NCI-H2029 treated with DMSO at 0.1 percent for 48 hours (cell line): ENCODE results near the gene TSPAN11.

Source experiments
- DNase-seq: peaks from one replicate; lab custom pipeline; 2025; lab: John Stamatoyannopoulos, UW

TSPAN11 gene

DNA sequence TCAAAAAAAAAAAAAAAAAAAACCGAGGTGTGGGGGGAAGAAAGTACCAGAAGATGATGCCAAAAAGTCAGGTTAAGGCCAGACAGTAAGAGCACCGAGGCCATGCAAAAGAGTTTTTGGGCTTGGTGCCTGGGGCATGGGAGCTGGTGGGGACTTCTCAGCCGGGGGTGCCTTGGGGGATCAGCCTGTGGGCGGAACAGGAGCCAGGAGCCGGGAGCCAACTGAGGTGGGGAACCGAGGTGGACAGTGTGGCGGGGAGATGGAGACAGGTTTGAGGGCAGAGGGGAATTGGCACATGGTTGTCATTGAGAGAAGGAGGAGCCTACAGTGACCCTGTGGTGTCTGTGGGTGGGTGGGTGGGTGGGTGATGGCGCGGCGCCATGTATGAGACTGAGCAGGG is 33.2 kb downstream of the TSPAN11 start:
- no peak for DNase-seq

DNA sequence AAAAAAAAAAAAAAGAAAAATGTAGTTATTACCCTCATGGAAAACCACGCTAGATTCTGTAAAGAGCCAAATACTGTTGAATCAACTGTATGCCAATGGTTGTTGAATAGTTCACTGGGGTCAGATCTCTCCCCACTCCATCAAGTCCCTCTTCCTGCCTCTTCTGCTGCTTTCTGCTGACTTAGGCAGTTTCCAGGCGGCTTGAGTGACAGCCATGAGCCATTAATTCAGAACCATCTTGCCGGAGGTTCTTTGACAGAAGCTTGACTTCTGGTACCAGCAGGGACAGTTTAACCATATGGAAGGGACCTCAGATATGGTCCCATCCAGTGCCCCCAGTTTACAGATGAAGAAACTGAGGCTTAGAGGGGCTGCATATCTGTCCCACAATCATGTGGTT is 34.5 kb downstream of the TSPAN11 start:
- DNase-seq: no peak

DNA sequence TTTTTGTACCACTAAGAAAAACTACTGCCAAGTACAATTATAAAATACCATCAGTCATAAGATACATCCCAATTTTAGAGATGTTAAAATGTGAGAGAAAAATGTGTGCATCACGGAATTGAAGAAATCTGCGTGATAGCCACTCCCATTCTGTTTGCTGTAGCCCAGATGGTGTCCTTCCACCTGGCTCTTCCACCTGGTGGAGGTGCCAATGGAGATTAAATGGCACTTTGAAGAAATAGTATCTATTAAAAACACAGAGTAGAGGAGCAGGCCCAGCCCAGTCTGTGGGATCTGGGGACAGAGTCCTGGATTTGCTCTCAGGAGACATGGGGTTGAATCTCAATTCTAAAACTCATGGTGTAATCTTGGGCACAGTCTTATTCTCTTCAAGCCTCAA is 35.5 kb downstream of the TSPAN11 start:
- DNase-seq: no peak

DNA sequence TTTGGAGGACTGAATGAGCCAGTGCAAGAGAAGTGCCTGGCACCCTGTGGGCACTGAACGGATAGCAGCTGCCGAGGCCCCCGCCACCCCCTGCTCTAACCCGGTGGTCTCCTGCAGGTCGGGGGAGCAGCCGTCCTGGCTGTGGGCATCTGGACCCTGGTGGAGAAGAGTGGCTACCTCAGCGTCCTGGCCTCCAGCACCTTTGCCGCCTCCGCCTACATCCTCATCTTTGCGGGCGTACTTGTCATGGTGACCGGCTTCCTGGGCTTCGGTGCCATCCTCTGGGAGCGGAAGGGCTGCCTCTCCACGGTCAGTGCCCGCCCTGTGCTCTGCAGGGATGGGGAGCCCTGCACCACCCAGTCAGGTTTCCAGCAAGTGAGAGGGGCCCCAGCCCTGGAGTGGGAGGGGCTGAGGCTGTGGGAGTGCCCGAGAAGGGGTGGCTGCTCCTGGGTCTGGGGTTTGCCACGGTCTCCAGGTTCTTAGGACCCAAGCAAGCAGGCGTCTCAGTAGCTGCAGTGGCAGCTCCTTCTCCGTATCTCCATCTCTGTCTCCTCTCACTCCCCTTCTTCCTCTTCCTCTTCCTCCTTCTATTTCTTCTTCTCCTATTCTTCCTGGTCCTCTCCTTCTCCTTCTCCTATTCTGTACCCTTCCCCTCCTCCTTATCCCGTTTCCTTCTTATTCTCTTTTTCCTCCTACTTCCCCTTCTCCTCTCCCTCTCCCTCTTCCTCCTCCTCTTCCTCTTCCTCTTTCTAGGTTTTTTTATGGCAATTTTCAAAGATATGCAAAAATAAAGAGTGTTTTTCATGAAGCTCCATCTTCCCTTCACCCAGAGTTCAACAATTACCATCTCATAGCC is 37.4 kb downstream of the TSPAN11 start:
- DNase-seq: no peak

DNA sequence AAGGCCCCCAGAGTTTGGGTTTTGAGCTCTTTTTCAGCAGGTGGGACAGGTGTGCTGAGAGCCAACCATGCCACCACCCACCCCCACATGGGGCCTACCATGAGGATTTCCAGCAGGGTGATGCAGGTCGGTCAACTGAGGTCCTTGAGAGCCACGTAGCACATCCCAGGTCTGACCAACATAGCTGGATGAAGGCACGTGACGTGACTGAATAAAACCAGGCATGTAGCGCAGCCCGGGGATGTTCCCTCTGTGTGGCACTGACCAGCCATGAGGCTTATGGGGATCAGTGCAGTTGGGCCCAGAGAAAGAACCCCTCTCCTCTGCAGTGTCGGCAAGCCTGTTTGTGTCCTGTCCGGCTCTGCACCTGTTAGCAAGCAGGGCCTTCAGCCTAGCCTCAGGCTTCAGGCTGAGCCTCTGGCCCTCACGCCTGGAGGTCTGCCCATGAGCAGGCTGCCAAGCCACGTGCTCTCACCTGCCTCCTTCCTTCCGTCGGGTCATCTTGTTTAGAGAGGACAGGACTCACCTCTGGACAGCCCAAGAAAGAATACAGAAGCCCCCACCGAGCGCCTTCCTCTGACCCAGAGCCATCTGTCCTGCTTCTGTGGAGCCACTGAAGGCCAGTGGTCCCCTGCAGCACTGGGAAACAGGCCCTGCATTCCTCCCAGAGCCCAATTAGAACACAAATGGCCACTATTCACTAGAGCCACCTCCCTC is 38.5 kb downstream of the TSPAN11 start:
- no peak for DNase-seq

GRCh38 chr12:30965613-30965985 is 39.1 kb downstream of the TSPAN11 start:
- DNase-seq: no peak

DNA sequence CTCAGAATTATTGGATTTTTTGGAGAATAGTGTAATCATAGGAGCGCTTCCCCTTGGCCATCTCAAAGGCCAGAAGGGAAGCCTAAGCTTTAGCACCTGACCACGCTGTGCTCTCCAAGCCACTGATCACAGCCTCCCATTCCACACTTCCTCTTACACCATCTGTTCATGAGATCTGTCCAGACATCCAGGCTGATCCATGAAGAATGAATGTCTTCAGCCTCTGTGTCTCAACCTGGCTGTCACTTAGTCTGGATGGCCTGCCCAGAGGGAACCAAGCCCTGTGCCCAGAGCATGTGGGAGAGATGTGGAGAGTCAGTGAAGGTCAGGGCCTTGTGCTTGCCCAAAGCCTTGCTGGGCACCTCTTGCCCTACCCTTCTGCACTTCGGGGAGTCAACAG is 40.5 kb downstream of the TSPAN11 start:
- DNase-seq: no peak

- no peak for DNase-seq
Measured at GRCh38 chr12:30968211-30968610, 41.7 kb downstream of the TSPAN11 start.

DNA sequence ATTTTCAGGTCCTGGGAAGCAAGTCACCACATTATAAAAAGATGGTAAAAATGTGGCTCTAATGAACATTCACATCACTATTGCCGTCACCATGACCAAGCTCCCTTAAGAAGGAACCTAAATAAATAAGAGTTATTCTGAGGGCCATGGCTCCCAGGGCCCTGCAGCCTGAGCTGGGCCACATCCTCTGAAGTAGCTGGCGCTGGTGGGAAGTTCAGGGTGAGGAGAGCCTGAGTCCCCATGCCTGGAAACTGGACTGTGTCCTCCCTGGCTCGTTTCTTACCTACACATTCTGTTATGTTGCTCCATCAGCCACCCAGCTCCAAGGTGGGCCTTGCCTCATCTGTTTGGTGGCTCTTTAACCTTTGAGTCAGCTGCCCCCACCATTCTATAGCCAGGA is 42.5 kb downstream of the TSPAN11 start:
- DNase-seq: no peak

- DNase-seq: no peak
Measured at GRCh38 chr12:30969606-30970395, 43.3 kb downstream of the TSPAN11 start.

- no peak for DNase-seq
Measured at GRCh38 chr12:30970559-30971197, 44.1 kb downstream of the TSPAN11 start.

DNA sequence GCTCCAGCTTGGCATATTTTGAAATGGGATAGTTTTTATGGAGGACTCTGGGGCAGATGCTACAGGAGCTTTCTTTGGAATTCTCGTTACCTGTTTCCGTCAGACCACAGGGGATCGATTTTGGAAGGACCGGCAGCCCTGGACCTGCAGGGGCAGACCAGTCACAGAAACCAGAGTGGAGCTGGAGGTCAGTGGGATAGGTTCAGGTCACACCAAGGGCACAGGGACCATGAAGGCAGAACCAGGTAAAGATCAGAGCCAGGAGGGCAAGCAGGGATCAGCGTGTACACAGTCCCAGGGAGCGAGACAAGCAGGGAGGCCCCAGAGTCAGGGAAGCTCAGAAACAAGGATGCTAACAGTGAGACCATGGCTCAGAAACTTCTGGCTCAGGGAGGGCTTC is 45.5 kb downstream of the TSPAN11 start:
- no peak for DNase-seq

- DNase-seq: no peak
Measured at GRCh38 chr12:30973175-30973574, 46.6 kb downstream of the TSPAN11 start.

GRCh38 chr12:30973830-30974229 is 47.3 kb downstream of the TSPAN11 start:
- no peak for DNase-seq

DNA sequence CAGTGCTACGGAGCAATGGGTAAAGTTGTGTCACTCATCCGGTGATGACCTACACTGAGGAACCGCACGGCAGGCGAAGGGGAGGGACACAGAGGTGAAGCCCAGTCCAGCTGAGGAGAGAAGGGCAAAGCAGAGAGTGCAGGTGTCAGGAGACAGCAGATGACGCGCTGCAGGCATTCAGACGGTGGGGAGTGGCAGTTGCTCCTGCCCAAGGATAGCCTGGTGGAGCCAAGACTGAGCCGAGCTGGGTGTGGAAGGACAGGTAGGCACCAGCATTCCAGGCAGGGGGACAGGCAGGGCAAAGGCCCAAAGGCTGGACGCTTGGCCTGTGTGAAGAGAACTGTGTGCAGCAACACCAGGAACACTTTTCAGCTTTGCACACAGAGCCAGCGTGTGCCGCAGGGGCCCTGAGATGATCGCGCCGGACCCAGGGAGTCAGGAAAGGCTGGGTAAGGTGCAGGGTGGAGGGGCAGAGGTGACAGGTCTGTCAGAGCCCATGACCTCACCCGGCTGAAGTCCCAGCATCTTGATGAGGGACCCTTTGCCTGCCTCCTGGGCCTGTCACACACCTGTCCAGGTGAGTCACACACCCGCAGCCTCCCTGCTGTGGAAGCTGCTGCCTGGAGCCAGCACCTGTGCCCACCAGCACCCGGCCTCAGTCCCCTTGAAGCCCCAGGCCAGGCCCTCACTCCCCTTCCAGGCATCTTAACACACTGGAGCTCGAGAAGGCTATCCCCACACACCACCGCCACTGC is 48.4 kb downstream of the TSPAN11 start:
- no peak for DNase-seq

GRCh38 chr12:30975581-30975980 is 49.0 kb downstream of the TSPAN11 start:
- DNase-seq: no peak

GRCh38 chr12:30976206-30976605 is 49.7 kb downstream of the TSPAN11 start:
- DNase-seq: no peak

DNA sequence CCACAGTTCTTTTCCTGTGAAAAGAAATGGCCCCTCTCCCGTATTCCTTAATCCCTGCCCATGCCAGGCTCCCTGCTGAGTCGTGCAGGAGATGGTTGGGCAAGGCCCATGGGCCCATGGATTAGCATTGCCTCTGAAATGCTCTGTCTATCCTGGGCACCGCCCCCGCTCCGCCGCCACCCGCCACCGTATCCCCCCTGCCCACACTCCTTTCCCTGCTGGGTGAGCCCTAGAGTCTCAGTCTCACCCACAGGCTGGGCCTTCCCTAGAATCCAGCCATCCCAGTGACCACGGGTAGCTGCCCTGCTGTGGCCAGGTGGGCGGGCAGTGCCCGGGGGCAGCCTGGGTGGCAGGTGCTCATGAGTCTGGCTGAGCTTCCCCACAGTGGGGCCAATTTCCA is 50.6 kb downstream of the TSPAN11 start:
- DNase-seq: no peak

GRCh38 chr12:30977537-30978349 is 51.2 kb downstream of the TSPAN11 start:
- no peak for DNase-seq

GRCh38 chr12:30978639-30979038 is 52.1 kb downstream of the TSPAN11 start:
- DNase-seq: no peak
